Mucosa of gallbladder (tissue), 1 donor: ENCODE results near the gene ZNF689. TPM values are rescaled to one million over a fixed set of nuclear protein-coding genes. Genes with fewer than 3 reads are reported as not detected.
"Not testable (repeated sequence)": the region's sequence is repeated elsewhere in the genome, so short reads cannot be mapped to it uniquely, and the experiment has no call there.

Experiments used
- DNase-seq: peaks from one replicate; pipeline ENCODE4 v3.0.0-alpha.2; 2020; ENCODE audit warnings: low spot score
- total RNA-seq: library from RNA; stranded (reverse); gene quantifications from one replicate; pipeline ENCODE4 v1.2.1, GENCODE V29; 2021
- donor health status: DM: no; HTN: no; CAD: no.

Gene ZNF689
- 13.6 TPM for total RNA-seq

DNA sequence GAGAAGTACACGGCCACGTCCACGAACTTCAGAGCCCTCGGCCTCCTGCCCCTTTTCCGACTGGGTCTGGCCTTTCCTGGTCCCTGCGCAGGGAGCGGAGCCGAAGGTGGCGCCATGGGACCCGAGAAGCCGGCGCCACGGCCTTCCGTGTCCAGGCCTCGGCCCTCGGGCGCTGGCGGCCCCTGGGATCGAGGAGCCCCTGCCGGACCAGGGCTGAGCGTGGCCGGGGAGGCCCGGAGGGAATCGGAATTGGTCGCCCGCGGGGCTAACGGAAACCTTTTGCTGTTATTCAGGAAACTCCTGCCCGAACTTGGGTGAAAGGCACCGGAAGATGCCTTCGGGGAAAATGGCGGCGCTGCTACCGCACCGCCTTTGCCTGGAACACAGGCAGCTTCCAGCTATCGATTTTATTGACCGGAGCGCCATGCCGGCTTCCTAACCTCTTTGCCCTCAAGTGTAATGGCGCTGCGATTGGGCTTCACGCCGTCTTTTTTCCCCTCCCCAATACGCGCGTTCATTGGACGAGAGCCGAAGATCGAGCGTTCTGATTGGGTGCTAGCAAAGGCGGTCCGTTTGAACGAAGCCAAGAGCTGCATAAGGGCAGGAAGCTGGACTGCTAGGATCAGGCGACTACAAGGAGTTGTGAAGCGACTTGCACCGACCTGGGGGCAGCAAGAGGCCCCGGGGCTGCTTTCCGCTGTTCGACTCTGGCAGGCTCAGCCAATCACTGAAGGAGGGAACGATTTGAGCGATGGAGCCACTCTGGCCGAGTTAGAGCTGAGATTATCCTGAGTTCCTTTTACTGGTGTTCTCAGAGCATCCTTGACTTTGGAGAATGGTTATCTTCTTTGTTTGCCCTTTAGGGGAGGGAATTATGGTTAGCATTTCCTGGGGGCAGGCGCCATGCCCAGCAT, at the start of gene ZNF689:
TSS of gene ZNF689 (minus strand) at position 464 of the 914 bp plus-strand sequence. CDS start at position 116, 348 bp downstream.
- peak; percentile 98 for DNase-seq

DNA sequence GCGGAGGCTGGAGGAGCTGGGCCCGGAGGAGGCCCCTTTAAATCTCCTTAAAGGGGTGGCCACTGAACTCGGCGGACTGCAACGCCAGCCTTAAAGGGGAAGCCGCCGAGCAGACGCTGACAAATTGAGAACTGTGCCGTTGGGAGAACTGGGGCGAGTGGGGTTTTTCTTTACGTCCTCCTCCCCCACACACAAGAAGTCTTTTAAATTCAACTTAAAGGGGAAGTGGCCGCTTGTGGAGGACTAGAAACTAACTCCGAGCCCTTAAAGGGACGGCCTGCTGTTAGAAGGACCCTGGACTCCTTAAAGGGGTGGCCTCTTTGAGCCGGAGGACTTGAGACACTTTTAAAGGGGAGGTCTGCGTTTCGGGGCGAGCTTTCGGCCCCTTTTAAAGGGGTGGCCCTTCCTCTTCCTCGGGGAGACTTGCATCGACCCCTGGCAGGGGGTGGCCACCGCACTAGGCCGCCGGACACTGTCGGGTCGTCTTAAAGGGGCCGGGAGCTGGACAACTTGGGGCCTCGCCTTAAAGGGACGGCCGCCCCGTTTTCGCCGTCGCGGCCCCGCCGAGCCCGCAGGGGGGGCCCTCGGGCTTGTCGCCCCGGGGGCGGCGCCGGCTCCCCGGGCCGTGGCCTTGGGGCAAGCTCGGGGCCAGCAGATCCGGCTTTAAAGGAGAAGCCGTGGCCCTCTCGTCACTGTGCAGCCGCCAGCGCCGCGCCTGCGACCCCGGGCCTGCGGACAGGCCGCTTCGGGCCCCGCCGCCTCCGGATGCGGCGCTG, 48.7 kb upstream of the ZNF689 start:
- peak; percentile 32 for DNase-seq

DNA sequence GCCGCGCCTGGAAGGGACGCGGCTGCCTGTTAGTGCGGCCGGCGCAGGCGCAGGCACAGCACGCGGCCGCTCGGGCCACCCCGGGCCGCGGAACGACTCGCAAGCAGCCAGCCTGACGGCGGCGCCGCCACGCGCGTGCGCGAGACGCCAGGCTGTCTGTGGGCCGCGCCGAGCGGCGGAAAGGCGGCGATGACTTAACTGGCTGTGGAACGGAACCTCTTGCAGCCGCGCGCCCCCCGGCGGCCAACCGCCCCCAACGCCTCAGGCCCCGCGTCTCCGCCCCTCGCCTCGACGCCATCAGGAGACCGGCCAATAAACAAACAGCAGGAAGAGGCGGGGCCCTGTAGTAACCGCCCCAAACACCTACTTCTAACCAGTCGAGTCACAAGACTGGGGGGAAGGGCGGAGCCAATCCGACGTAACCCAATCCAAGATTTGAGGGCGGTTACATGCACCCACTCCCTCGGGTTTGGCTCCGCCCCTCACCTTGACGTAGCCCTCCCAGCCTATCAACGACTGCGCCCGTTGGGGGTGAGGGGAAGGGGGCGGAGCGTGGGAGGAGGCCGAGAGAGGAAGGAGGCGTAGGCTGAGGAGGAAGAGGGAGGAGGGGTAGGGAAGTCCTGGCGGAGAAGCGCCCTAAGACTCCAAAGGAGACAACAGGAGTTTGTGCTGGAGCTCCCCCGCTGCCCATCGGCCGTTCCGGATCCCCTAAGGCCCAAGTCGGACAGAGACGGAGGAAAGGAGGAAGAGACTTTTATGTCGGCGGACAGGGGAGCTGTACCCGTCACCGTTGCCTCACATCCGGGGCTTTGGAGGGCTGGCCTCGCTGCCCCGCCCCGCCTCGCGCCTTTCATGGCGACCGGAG, 47.9 kb upstream of the ZNF689 start, which contains the start of gene FBRS:
TSS of gene FBRS (plus strand) at position 566 of the 865 bp plus-strand sequence. CDS start 1,088 bp downstream, outside the sequence.
- DNase-seq, result peak; percentile 100

DNA sequence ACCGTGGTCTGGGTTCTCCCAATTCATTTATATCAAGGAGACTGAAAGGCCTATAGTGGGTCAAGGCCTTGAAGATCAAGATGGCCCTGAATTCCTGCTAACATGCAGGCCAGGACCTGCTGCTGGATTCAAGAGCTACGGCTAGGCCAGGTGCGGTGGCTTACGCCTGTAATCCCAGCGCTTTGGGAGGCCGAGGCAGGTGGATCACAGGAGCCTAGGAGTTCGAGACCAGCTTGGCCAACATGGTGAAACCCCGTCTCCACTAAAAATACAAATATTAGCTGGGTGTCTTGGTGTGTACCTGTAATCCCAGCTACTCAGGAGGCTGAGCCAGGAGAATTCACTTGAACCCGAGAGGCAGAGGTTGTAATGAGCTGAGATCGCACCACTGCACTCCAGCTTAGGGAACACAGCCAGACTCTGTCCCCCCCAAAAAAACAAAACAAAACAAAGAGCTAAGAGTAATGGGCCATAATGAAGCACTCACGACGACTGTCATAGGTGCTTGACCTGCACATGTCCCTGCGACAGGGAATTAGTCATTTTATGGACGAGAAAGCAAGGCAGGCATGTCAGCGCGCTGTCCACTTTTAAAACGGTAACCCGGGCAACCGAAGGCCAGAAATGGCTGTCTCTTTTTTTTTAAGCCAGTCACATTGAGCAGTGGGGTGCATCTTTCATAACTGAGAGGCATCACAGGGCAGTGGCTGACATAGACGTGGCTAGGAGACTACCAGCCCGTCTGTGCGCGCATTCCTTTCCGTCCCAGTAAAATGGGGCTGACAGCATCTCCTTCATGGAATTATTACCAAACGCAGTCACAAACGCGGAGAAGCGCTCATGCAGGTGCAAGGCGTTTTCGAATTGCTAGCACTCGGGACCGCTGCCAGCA, 47.0 kb upstream of the ZNF689 start:
- no peak for DNase-seq

DNA sequence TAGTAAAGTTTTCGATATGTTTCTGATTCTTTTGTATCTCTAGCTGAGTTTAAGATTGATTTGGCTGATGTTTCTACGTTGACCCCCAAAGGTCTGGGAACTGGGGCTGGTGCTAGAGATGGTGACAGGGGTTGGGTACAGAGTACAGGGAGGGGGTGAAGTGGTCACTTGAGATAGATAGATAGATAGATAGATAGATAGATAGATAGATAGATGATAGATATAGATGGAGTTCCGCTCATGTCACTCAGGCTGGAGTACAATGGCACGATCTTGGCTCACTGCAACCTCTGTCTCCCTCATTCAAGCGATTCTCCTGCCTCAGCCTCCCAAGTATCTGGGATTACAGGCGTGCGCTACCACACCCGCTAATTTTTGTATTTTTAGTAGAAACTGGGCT, 46.2 kb upstream of the ZNF689 start:
- DNase-seq, result no peak

DNA sequence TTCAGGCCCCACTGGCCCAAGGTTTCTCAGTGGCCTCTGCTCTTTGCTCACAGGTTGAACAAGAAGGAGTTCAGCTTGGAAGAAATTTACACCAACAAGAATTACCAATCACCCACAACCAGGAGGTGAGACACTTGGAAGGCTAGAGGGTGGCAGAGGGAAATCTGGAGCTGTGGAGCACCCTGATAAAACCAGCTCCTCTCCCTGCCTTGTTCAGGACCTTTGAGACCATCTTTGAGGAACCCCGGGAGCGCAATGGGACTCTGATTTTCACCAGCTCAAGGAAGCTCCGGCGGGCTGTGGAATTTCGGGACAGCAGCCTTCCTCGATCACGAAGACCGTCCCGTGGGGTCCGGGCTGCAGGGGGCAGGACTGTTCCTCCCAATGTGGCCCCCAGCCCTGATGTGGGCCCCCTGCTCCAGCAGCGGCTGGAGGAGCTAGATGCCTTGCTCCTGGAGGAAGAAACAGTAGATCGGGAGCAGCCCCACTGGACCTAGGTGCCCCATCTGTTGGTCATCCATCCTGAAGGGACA, 45.7 kb upstream of the ZNF689 start:
- DNase-seq, result no peak

DNA sequence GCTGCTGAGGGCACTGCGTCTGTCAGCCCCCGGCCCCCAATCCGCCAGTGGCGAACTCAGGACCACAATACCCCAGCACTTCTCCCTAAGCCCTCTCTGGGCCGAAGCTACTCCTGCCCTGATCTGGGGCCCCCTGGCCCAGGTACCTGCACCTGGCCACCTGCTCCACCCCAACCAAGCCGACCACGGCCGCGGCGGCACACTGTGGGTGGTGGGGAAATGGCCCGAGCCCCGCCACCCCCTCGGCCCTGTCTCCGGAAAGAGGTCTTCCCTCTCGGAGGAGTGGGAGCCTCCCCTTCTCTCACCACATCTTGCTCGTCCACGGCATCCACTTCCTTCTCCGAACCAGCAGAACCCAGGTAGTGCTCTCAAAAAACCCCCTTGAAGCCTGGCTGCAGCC, 44.7 kb upstream of the ZNF689 start:
- no peak for DNase-seq

DNA sequence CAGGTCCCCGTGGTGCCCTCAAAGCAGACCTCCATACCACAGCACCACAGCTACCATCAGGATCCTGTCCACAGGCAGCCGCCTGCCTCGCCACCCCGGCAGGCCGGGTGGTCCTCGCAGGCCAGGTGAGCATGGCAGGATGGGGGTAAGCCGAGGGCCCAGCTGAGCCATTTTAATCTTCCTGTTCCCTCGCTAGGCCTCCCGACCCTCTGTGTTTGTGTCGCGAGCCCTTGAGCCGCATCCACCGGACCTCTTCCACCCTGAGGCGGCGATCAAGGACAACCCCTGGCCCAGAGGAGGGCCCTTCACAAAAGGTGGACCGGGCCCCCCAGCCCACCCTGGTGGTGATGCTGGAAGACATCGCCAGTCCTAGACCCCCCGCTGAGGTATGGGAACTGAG, 42.5 kb upstream of the ZNF689 start:
- no peak for DNase-seq

DNA sequence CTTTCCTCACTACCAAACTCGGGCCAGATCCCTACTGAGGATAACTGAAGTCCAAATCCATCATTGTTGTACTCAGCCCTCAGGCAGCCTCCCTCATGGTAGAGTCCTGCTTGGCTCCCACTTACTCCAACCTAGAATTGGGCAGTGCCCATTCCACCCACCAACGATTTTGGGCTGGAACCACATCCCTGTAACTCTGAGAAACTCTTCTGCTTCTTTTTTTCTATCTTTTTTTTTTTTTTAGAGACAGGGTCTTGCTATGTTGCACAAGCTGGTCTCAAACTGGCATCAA, 41.8 kb upstream of the ZNF689 start:
- DNase-seq, result no peak

DNA sequence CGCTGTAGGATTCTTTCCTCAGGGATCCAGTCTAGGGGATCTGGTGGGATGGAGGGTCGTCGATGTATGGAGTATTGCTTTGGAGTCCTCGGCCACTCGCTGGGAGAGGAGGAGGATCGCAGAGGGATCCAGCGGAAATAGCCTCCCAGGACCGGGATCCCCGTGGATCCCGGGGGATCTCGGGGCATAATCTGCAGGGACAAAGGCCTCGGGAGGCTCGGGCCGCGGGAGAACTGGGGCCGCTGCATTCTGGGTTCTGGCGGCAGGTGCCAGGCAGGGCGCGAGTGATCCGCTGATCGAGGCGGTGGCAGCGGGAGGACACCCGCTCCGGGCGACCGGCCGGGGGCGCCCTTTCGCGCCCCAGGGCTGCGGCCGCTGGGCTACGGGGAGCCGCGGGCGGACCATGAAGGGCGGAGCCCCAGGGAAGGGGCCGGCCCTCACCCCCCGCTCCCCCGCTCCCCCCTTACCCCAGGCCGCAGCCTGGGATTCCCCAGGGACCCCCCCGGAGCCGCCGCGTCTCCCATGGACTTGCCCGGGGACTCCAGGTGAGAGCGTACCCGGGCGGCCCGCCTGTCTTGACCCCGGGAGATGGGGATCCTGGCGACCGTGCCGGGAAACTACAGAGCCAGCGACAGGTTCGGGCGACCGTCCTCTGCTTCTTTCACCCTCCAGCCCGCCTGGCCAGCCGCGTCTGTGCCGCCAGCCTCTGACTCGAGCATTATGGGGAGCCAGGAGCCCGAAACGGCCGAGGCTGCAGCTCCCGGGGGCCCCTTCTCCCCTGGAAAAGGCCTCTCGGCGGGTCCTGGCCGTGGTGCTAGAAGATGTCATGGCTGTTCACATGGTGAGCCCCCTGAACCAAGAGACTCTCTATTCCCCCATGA, 41.2 kb upstream of the ZNF689 start:
- peak; percentile 50 for DNase-seq

DNA sequence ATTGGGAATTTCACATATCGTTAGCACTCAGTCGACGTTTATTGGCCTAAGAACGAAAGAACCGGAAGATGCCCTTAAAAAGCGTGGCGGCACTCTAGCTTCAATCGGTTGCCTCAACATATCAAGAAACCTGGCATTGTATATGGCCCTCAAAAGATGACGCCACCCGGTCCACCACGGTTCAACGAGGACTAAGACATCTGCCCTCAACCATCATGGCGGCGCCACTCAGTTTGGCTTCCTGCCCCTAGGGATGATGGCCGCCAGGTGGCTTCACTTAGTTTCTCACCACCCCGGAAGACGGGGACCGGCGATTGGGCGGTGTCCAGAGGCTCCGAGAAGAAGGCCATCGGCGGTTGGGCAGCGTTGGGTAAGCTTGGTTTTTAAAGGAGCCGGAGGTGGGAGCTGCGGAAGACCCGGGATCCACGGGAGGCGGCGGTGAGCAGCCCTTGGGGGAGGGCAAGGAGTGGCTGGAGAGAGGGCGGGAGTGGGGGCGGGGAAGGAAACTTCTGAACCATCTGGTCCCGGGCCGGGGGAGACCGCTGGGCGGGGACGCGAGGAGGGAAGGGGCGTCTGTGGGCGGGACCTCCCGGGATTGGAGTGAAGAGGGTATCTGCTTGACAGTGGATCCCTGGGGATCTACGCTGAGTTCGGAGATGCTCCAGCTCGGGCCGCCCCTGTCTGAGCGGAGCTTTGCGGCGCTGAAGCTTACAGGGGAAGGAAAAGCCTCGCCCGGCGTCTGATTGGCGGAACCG, 40.4 kb upstream of the ZNF689 start, which contains the start of gene PRR14:
TSS of gene PRR14 (plus strand) at position 592 of the 755 bp plus-strand sequence. CDS start 686 bp downstream, outside the sequence.
- peak; percentile 99 for DNase-seq

DNA sequence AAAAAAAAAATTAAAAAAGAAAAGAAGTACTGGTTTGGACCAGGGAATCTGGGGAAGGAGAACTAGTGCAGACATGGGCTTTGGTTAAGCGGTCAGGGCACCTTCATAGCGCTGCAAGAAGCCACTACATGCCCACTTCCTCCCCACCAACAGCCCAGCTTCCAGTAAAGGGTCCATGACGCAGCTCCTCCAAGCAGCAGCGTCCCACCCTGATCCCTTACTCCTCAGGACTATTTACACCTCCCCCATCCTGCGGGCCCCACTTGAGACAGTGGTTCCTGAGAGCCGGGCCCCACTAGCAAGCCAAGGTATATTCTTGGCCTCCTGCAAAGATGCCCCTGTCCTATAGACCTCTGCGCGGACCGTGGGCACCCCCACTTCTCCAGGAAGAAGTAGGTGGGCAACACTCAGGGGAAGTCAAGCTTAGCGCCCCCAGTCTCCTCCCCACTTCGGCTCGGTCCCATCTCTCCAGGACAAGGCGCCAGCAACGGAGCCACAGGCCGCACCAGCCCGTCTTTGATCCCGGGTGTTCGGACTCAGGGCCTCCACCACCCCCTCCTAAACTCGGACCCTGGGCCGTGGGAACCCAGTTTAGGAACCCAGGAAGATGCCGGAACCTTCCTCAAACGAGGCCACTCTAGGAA, 39.7 kb upstream of the ZNF689 start:
- DNase-seq, result no peak

DNA sequence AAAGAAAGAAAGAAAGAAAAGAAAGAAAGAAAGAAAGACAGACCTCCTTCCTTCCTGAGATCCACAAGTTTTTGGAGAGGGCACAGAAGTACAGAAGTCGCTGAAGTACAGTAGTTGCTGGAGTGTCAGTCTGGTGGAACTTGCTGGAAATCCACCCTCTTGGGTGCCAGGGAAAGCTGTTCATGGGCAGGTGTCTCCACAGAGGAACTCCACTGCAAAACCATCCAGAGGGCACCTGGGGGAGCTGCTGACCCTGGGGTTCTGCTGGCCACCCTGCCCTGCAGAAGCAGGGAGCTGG, 37.0 kb upstream of the ZNF689 start:
- DNase-seq, result no peak

DNA sequence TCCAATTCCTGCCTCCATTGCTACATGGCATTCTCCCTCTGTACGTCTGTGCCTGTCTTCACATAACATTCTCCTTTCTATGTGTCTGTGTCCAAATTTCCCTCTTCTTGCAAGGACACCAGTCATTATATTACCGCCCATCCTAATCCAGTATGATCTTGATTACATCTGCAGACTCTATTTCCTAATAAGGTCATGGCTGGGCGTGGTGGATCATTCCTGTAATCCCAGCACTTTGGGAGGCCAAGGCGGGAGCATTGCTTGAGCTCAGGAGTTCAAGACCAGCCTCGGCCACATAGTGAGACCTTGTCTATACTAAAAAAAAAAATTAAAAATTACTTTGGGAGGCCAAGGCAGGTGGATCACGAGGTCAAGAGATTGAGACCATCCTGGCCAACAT, 35.5 kb upstream of the ZNF689 start:
- no peak for DNase-seq

DNA sequence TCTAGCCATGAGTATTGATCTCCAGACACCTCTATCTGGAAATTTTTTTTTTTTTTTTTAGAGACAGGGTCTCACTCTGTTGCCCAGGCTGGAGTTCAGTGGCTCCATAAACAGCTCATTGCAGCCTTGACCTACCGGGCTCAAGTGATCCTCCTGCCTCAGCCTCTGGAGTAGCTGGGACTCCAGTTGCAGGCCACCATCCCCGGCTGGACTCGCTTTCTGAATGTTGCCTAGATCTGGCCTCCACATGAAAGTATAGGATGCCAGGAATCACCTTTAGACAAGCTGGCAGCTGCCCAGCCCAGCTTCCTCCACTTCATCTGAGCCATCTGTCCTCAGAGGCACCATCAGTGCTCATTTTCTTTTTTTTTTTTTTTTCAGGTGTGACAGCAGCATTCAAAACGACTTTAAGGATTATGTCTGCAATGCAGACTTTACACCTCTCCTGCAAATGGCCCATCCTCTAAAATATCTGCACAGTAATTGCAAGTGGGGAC, 34.2 kb upstream of the ZNF689 start:
- DNase-seq, result no peak

DNA sequence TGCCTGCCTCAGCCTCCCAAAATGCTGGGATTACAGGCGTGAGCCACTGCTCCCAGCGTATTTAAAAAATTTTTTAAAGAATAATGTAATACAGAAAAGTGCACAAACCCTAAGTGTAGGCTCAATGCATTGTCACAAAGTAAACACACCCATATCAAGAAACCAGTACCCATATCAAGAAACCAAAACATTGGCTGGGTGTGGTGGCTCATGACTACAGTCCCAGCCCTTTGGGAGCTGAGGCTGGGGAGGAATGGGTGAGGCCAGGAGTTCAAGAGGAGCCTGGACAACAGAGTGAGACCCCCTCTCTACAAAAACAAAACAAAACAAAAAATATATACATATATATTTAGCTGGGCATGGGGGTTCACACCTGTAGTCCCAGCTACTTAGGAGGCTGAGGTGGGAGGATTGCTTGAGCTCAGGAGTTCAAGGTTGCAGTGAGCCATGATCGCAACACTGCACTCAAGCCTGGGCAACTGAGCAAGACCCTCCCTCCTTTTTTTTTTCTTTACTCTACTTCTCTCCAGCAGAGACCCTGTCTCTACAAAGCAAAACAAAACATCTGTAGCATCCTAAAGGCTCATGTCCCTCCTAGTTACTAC, 31.3 kb upstream of the ZNF689 start:
- no peak for DNase-seq

DNA sequence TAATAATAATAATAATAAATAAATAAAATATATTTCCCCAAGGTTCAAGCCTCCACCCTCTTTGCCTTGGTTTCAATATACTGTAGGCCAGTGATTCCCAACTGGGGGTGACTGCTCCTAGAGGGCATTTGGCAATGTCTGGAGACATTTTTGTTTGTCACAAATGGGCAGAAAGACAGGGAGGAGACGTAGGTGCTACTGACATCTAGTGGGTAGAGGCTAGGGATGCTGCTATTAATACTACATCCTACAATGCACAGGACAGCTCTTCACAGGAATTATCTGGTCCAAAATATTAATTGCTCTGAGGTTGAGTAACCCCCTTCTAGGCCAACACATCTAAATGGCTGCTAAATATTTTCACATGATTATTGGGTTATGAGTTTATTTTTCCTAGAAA, 27.8 kb upstream of the ZNF689 start:
- no peak for DNase-seq

DNA sequence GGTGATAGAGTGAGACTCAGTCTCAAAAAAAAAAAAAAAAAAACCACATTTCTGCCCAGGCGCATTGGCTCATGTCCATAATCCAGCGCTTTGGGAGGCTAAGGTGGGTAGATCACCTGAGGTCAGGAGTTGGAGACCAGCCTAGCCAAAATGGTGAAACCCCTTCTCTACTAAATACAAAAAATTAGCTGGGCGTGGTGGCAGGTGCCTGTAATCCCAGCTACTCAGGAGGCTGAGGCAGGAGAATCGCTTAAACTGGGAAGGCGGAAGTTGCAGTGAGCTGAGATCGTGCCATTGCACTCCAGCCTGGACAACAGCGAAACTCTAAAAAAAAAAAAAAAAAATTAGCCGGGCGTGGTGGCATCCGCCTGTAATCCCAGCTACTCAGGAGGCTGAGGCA, 26.9 kb upstream of the ZNF689 start:
- not testable (repeated sequence) for DNase-seq
